ENCODE measurements around the gene ZNF791.

GRCh38 chr19:12581100-12581499, 29.6 kb upstream of the ZNF791 start:
- TF ChIP-seq, protein P1, sequence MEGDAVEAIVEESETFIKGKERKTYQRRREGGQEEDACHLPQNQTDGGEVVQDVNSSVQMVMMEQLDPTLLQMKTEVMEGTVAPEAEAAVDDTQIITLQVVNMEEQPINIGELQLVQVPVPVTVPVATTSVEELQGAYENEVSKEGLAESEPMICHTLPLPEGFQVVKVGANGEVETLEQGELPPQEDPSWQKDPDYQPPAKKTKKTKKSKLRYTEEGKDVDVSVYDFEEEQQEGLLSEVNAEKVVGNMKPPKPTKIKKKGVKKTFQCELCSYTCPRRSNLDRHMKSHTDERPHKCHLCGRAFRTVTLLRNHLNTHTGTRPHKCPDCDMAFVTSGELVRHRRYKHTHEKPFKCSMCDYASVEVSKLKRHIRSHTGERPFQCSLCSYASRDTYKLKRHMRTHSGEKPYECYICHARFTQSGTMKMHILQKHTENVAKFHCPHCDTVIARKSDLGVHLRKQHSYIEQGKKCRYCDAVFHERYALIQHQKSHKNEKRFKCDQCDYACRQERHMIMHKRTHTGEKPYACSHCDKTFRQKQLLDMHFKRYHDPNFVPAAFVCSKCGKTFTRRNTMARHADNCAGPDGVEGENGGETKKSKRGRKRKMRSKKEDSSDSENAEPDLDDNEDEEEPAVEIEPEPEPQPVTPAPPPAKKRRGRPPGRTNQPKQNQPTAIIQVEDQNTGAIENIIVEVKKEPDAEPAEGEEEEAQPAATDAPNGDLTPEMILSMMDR (IDR thresholded peaks at IDR 0.05) = no peak
- TF ChIP-seq POLR2A (IDR thresholded peaks at IDR 0.05) = no peak
- TF ChIP-seq POLR2AphosphoS5 (IDR thresholded peaks at IDR 0.05) = no peak
